HG03097 (cell line): Measurements from ENCODE around the gene SERTM1.

ENCODE experiments used
- ATAC-seq: cut with Tn5 transposase; IDR thresholded peaks from one replicate; pipeline ENCODE4 v1.9.1; 2021; ENCODE audit not compliant: unreplicated experiment, low FRiP score

SERTM1 gene

DNA sequence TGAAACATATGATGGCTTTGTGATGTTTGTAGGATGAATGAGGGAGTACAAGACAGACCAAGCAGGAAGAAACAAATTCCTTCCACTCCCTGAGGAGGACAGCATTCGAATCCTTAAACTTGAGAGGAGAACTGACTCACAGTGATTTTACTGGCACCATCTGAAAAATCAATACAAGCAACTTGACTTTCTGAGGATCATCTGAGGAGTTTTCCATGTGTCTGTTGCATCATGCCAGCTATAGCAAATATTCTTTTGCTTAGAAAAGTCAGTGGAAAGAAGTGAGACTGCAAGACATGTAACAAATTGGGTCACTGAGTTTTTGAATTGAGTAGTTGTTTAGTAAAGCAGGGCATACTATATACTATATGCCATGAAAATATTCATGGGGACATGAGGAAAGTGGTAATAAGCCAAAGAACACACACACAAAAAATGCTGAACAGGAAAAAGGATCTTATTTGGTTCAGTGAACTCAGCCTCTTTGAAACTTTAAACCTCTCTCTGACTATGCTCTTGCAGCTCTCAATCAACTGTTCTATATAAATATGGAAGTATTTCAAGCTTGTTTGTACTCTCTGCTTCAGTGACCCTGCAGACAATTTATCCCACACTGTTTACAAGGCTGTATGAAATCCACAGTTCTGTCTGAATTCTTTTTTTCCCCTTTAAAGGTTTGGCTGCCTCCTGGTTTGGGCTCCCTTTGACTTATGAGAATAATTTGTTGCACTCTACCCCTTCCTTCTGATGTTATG lies 35.5 kb downstream of the SERTM1 start:
- no peak for ATAC-seq

DNA sequence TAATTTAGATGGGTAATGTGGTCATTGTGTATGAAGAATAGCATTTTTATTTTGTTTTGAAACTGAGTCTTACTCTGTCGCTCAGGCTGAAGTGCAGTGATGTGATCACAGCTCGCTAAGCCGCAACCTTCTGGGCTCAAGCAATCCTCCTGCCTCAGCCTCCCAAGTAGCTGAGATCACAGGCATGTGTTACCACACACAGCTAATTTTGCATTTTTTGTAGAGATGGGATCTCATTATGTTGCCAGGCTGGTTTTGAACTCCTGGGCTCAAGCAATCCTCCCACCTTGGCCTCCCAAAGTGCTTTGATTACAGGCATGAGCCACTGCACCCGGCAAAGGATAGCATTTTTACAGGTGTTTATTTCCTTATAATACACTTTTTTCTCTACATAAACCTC lies 36.6 kb downstream of the SERTM1 start:
- no peak for ATAC-seq

- no peak for ATAC-seq
These were observed 38.5 kb downstream of the SERTM1 start for GRCh38 chr13:36712290-36712689.

DNA sequence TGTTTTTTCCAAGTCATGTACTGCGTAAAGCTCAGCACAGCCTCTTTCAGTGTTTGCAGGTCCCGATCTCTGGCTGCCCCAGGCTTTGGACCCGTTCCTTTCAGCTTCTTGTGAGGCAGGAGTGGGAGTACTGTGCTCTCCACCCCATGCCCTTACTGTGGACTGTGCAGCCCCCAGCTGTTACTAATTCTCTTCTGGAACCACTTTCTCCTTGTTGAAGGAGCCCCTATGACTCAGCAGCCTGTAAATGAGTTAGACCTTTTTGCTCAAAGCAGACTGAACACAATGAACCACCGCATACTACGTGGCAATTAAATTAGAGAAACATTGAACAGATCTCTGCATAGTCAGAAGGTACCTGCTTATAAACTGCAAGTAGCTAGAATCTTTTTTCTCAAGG lies 39.0 kb downstream of the SERTM1 start:
- no peak for ATAC-seq

DNA sequence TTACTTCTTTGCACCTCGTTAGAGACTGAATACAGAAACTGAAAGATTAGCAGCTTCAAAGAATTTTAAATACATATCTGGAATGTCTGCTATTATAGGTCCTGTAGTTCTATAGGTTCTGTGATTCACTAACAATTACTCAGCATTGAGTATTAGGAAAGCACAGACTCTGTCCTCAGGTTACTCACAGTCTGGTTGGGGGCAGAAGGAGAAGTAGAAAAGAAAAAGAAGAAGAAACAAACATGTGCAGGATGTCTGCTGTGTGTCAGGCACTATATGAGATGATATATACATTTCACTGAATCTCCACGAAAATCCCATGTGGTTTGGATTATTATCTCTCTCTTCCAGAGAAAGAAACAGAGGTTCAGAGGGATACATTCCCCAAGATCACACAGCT lies 40.1 kb downstream of the SERTM1 start:
- ATAC-seq, result no peak

- ATAC-seq, result no peak
These were observed 42.0 kb downstream of the SERTM1 start for GRCh38 chr13:36715841-36716240.

GRCh38 chr13:36717017-36717416 lies 43.2 kb downstream of the SERTM1 start:
- ATAC-seq, result no peak

DNA sequence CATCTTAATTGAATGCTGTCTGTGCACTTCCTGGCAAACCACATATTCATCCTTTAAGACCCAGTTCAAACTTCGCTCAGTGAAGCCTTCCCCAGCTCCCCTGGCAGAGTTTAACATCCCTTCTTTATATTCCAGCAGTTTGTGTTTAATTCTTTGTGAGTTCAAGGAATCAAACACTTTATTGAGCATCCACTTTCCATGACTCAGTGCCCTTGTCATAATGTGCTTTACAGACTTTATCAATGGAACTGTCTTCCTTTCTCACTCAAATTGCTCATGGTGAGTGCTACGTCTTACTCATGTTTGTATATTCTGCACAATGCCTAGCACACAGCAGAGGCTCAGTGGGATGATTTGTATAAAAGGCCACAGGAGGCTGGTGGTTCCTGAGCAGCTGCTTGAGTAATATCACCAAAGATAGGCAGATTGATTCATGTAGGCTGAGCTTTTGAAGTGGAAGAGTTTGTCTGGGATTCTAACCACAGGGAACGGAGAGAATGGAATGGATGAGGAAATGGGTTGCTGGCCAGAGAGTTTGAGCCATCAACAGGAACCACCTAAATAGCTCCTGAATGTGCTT lies 44.2 kb downstream of the SERTM1 start:
- ATAC-seq, result no peak

DNA sequence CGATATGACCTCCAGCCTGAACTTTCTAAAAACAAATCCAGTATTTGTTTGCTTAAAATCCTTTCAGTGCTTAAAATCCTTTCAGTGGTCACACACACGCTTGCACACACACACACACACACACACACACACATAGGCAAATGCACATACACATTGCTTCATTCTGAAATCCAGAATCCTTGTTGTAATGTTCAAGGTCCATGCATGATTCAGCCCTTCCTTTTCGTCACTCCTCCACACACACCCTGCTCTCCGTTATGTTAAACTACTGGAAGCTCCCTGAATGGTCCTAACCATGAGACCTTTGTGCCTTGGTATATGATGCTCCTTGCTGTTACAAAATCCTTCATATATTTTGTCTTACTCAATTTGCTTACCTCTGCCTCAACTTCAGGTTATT lies 44.9 kb downstream of the SERTM1 start:
- no peak for ATAC-seq

GRCh38 chr13:36724141-36724540 lies 50.3 kb downstream of the SERTM1 start:
- no peak for ATAC-seq

DNA sequence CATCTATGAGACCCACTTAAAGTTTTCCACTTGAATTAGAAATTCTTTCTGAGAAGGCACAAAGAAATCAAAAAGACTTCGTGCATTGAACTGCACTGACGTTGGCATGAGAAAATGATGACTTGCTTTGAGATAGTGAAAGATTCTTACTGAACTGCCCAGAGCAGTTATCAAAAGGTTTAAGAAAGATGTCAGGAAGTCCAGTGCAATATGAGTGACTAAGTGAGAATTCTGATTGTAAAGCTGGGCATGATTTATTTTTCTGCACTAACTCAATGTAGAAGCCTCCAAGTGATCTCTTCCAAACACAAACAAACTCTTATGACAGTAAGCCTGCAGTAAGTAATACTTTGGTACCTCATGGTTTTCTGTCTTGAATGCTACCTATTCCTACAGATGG lies 52.1 kb downstream of the SERTM1 start:
- ATAC-seq, result no peak

DNA sequence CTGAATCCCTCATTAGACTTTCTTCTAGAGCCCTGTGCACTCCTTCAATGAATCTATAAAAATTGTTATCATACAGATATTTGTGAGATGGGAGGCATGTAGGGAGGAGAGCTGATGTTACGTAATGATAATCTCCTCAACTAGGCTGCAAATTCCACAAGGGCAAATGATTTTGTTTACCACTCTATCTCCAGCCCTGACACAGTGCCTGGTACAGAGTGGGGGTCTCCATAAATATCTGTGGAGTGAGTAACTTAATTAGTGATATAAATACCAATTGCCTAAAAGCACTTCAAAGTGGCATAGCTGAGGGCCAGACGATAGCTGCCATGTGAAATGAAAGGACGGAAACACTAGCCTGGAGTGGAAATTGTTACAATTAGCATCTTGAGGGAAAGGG lies 54.2 kb downstream of the SERTM1 start:
- no peak for ATAC-seq

DNA sequence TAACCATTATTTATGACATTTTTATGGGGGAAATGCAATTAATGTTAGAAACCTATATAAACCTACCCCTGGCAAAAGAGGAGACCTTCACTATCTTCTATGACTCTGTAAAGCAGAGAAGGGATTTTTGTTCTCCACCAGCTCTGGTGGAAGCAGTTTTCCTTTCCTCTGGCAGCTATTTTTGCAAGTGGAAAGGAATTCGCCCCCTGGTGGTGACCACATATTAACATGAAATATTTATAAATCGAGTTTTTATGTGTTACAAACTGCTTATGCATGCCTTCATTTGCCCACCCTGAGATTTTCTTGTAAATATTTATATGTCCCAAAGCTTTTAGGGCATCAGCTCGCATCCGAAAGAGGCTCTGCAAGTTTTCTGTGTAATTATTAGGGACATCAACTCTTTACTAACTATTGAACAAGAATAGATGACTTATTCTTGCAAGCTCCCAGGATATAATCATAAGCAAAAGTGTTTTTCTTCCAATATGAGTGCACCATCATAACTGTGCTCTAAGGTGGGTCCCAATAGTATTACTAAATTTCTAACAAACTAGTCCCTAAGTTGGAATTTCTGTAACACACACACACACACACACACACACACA lies 62.4 kb downstream of the SERTM1 start:
- ATAC-seq, result no peak

DNA sequence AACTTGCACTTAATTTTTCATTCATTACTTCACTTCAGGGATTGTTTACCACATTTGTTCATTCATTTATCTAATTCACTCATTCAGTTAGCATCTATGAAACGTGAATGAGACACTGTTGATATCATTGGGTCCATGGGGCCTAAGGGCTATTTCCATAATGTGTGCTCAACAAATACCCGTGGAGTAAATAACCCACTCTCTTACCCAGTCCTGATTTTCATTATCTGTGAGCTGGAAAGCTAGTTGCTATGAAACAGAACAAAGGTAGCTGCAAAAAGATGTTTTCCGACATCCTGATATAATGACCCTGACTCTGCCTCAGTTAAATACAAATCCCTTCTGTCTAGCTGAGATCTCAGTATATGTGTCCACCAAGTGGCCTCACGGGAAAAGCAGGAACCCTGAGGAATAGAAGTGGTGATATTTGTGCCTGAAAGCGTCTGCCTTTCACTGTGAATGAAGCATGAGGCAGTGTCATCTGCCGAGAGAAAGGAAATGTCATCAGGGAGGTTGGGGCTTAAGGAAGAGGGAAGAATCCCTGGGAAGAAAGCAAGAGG lies 63.8 kb downstream of the SERTM1 start:
- ATAC-seq, result no peak

DNA sequence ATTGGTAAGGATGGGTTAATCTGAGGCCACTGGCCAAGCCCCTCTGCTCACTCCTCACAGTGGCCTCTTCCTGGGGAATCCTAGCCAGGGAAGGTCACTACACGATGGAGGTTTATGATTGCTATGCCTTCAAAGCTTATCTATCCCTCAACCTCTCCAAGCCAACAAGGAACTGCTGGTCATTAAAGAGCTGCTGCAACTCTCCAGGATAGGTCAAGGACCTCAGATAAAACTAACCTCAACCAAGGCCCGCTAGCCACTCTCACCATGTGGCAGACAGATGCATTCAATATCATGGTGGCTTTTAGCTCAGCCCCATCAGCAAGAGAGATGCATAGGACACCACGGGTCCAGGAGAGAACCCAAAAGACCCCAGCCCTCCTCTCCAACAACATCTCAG lies 71.6 kb downstream of the SERTM1 start:
- ATAC-seq, result no peak

- no peak for ATAC-seq
These were observed 72.2 kb downstream of the SERTM1 start for GRCh38 chr13:36746051-36746450.
